Testis (tissue), 3 donors: Measurements from ENCODE around the gene CADM1. TPM values are rescaled to one million over a fixed set of nuclear protein-coding genes. Genes with fewer than 3 reads are reported as not detected.

Experiments used
- DNase-seq: peaks from one replicate; pipeline ENCODE4 v3.0.0-alpha.2; 2019
- H3K27ac ChIP-seq, 2 donors: fragments of 200-600 bp; sonication (generic); one replicate each; pipeline ENCODE4 v1.5.1; 2019
- H3K27me3 ChIP-seq: fragments of 200-600 bp; sonication (generic); one replicate; pipeline ENCODE4 v1.5.1; 2019
- H3K36me3 ChIP-seq: fragments of 200-600 bp; sonication (generic); one replicate; pipeline ENCODE4 v1.5.1; 2017; ENCODE audit warnings: low read depth; ENCODE audit errors: missing control alignments
- H3K4me1 ChIP-seq: fragments of 200-600 bp; sonication (generic); one replicate; pipeline ENCODE4 v1.5.1; 2019
- H3K4me3 ChIP-seq, 2 donors: fragments of 200-600 bp; sonication (generic); one replicate each; pipeline ENCODE4 v1.5.1; 2017 to 2019
- H3K9me3 ChIP-seq: fragments of 200-600 bp; sonication (generic); one replicate; pipeline ENCODE4 v1.5.1; 2017
- CTCF ChIP-seq, 3 experiments: fragments of 450-650 bp in 2 of 3; fragments of 200-600 bp in 1 of 3; sonication (generic) in 1 of 3; IDR thresholded peaks; one replicate each; pipeline ENCODE4 v1.5.1; 2016 to 2019; ENCODE audit warnings: antibody characterized with exemption in 3 of 3, mild to moderate bottlenecking in 2 of 3, moderate library complexity in 1 of 3
- POLR2A ChIP-seq: fragments of 450-650 bp; IDR thresholded peaks from one replicate; pipeline ENCODE4 v1.6.1; 2017; ENCODE audit warnings: antibody characterized with exemption, mild to moderate bottlenecking, moderate library complexity
- WGBS, 2 donors: methylation state at CpG; one replicate each; pipeline ENCODE4 v1.1.5; 2018; 5-methylcytosine and 5-hydroxymethylcytosine counted together
- intact Hi-C: fragments of 100-400 bp; cut with DNase I; formaldehyde crosslinking; loops from one replicate; pipeline ENCODE4 v1.15.1; 2023; ENCODE audit warnings: low total_unique reads
- polyA plus RNA-seq: library from polyadenylated mRNA; stranded (reverse); fragments of 350-450 nt; fragmentation: Illumina TruSeq; extraction: RNeasy Lipid Tissue Mini Kit (QIAGEN cat#74804); gene quantifications from one replicate; pipeline ENCODE4 v1.2.3, GENCODE V29; 2014; ENCODE audit warnings: low read depth, low replicate concordance; ENCODE audit not compliant: insufficient read depth
- total RNA-seq, 2 donors: library from RNA; depleted of rRNA; stranded (reverse); fragments of >200 nt; gene quantifications; one replicate each; pipeline ENCODE4 v1.2.3, GENCODE V29; 2016

The CADM1 gene
- total and polyA plus RNA-seq, 3 donors from 2014 or later, result 135 to 230 (median 216) TPM

- WGBS, 2 donors, result 49 to 77% methylated on average over 4 of the region's 4 CpGs
- H3K27me3 ChIP-seq, result no peaks in the 10 kb centered on the region
- no peaks in the 10 kb centered on the region for H3K4me1 ChIP-seq
- no peak overlapping the region for H3K27ac ChIP-seq
- intact Hi-C loops, result no loop called here
- H3K36me3 ChIP-seq, result no peaks in the 10 kb centered on the region
- H3K9me3 ChIP-seq, result no peaks in the 10 kb centered on the region
- H3K4me3 ChIP-seq, result no peak overlapping the region
- DNase-seq, result no peak
- TF ChIP-seq CTCF (IDR thresholded peaks at IDR 0.05) (no peak), POLR2A (no peak)
Observed at GRCh38 chr11:115207166-115207591, 297.0 kb downstream of the CADM1 start.

DNA sequence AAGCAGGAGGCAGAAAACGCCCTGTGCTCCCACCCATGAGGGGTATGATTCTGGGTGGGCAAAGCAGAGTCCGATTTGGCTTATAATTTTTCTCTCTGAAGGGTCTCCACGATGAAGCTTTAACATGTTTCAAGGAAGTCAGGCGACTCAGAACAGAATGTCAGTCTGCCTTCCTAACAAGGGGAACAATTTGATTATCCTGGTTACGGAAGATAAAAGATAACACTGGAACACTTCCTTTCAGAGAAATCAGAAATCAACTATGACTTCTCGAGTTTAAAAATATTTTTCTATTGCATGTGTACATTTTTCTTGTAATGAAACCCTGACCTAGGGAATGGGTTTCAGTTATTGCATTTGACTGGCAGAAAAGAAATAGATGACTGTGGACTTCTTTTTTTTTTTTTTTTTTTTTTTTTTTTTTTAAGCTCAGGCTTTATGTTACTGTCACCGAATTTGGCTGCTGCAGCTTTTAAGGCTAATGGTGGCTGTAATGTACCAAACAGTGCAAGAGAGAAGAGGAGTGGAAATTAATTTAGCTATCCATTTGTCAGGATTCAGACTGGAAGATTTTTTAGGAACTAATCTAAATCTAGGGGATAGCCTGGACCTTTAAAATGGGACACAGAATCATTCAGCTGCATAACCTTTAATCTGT is 297.7 kb downstream of the CADM1 start:
- H3K9me3 ChIP-seq, result no peaks in the 10 kb centered on the region
- no peaks in the 10 kb centered on the region for H3K27me3 ChIP-seq
- no peak for DNase-seq
- H3K4me1 ChIP-seq, result no peaks in the 10 kb centered on the region
- 70 to 71% methylated on average over 7 of the region's 7 CpGs for WGBS, 2 donors
- no peaks in the 10 kb centered on the region for H3K36me3 ChIP-seq
- H3K27ac ChIP-seq, result no peak overlapping the region
- intact Hi-C loops, result no loop called here
- TF ChIP-seq POLR2A, result no peak
- TF ChIP-seq CTCF (IDR thresholded peaks at IDR 0.05), result no peak
- no peak overlapping the region for H3K4me3 ChIP-seq

DNA sequence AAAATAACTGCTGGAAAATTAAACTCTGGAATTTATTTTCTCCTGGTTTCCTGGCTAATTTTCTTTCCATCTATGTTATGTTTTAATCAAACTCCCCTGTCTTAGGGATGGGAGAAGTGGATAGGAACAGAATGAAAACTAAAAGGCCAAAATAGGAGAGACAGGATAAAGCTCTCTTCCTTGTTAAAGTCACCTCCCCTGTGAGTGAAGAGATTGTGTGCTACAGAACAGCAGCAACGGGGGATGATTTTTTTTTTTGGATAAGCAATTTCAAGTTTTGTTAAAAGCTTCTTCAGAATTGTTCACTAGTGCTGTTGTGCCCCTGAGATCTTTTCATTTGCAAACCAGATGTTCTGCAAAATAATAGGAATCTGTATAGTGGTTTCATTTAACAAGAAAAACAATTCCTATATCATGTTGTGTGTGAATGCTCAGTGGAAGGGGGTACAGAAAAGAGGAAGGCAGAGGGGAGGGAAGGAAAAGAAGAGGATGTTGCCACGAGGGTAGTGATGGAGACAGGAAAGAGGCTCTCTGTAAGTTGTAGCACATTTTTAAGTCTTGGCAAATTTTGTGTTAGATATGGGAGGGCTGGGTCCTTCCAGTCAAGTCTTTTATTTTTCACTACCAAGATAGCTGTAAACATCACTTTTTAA is 301.2 kb downstream of the CADM1 start:
- WGBS, 2 donors, result 30 to 39% methylated on average over 2 of the region's 2 CpGs
- Histone ChIP-seq H3K4me3 (no peak overlapping the region), H3K9me3 (no peaks in the 10 kb centered on the region), H3K27me3 (no peaks in the 10 kb centered on the region), H3K27ac (no peak overlapping the region), H3K4me1 (no peaks in the 10 kb centered on the region), H3K36me3 (no peaks in the 10 kb centered on the region)
- intact Hi-C loops, result no loop called here
- no peak for TF ChIP-seq CTCF (IDR thresholded peaks at IDR 0.05)
- no peak for TF ChIP-seq POLR2A
- DNase-seq, result no peak

- DNase-seq, result no peak
- no peak for TF ChIP-seq CTCF (IDR thresholded peaks at IDR 0.05)
- no peak for TF ChIP-seq POLR2A
- H3K27ac ChIP-seq, result no peak overlapping the region
Observed at GRCh38 chr11:115202074-115202473, 302.1 kb downstream of the CADM1 start.

More at GRCh38 chr11:115202074-115202473, 302.1 kb downstream of the CADM1 start:
- intact Hi-C loops, result no loop called here
- Histone ChIP-seq H3K36me3 (no peaks in the 10 kb centered on the region), H3K9me3 (no peaks in the 10 kb centered on the region), H3K4me1 (no peaks in the 10 kb centered on the region), H3K27me3 (no peaks in the 10 kb centered on the region), H3K4me3 (no peak overlapping the region)
- WGBS, 2 donors, result 89 to 92% methylated on average over 2 of the region's 2 CpGs
